H1 (cell line): Measurements from ENCODE around the gene SRPRB. TPM values are rescaled to one million over a fixed set of nuclear protein-coding genes. Genes with fewer than 3 reads are reported as not detected.
A peak's percentile ranks its signal among the peaks of the same experiment; 100 is the strongest.

Source experiments
- CTCF ChIA-PET: fragments of 300-600 bp; sonication (Branson Sonifier 250); formaldehyde crosslinking; loops from one replicate; lab custom pipeline; 2021; ENCODE audit not compliant: partially characterized antibody; lab: Charles Lee
- POLR2A ChIA-PET: fragments of 300-600 bp; sonication (Branson Sonifier 250); formaldehyde crosslinking; loops from one replicate; lab custom pipeline; 2021; ENCODE audit warnings: inconsistent platforms; ENCODE audit not compliant: partially characterized antibody; lab: Charles Lee
- DNase-seq, 2 experiments: peaks; one replicate each; pipeline versions ENCODE4 v3.0.0 to v3.0.0-alpha.2; 2010 to 2022; ENCODE audit warnings: low spot score in 2 of 2, low read depth in 1 of 2, mixed read lengths in 1 of 2
- FAIRE-seq: peaks from 2 replicates; lab custom pipeline; 2011; peaks lifted over from hg19 to GRCh38; lab: Jason Lieb, UNC
- H2AFZ ChIP-seq: 2 replicates; pipeline ENCODE4 v1.8.1; 2012; ENCODE audit warnings: low read length, inconsistent platforms
- H2AK5ac ChIP-seq: 2 replicates; pipeline ENCODE4 v1.6.1; 2013; ENCODE audit warnings: low read depth, low read length
- H2BK120ac ChIP-seq: replicated peaks from 2 replicates; pipeline ENCODE3; 2013; ENCODE audit warnings: low read depth, low read length, inconsistent platforms
- H2BK12ac ChIP-seq: 2 replicates; pipeline ENCODE4 v1.6.1; 2013; ENCODE audit warnings: low read depth, low read length
- H2BK15ac ChIP-seq: 2 replicates; pipeline ENCODE4 v1.6.1; 2013; ENCODE audit warnings: low read length
- H2BK20ac ChIP-seq: 2 replicates; pipeline ENCODE4 v1.6.1; 2013; ENCODE audit warnings: low read length
- H2BK5ac ChIP-seq: 2 replicates; pipeline ENCODE4 v1.6.1; 2013; ENCODE audit warnings: low read depth, low read length
- H3K14ac ChIP-seq: 2 replicates; pipeline ENCODE4 v1.6.1; 2013; ENCODE audit warnings: inconsistent platforms; ENCODE audit not compliant: insufficient read length
- H3K18ac ChIP-seq: 2 replicates; pipeline ENCODE4 v1.6.1; 2013; ENCODE audit warnings: low read length; ENCODE audit errors: extremely low read depth
- H3K23ac ChIP-seq: 2 replicates; pipeline ENCODE4 v1.6.1; 2013; ENCODE audit warnings: inconsistent platforms; ENCODE audit not compliant: insufficient read length
- H3K23me2 ChIP-seq: 2 replicates; pipeline ENCODE4 v1.6.1; 2013; ENCODE audit warnings: low read depth, low read length
- H3K27ac ChIP-seq: 2 replicates; pipeline ENCODE4 v1.6.1; 2011; ENCODE audit warnings: low read depth, low read length, inconsistent platforms
- H3K27me3 ChIP-seq, 4 experiments: replicated peaks in 1 of 4; 1 replicate in 1 of 4; 2 replicates in 3 of 4; pipeline versions ENCODE4 v1.6.1 to v1.8.1; 2011 to 2013; ENCODE audit warnings: low read length in 3 of 4, mild to moderate bottlenecking in 3 of 4, inconsistent platforms in 2 of 4, mixed read lengths in 2 of 4, moderate library complexity in 1 of 4; ENCODE audit not compliant: control insufficient read depth in 3 of 4, insufficient read depth in 3 of 4; ENCODE audit errors: extremely low read depth in 1 of 4
- H3K36me3 ChIP-seq, 4 experiments: 2 replicates each; pipeline versions ENCODE4 v1.6.1 to v1.8.1; 2011 to 2013; ENCODE audit warnings: mild to moderate bottlenecking in 4 of 4, low read length in 3 of 4, moderate library complexity in 2 of 4, control low read depth in 1 of 4, inconsistent platforms in 1 of 4; ENCODE audit not compliant: insufficient read depth in 4 of 4, control insufficient read depth in 2 of 4
- H3K4ac ChIP-seq: replicated peaks from 2 replicates; pipeline ENCODE3; 2013; ENCODE audit warnings: low read length, low read depth, mixed read lengths, inconsistent platforms; ENCODE audit not compliant: insufficient read length
- H3K4me1 ChIP-seq, 4 experiments: replicated peaks in 1 of 4; 1 replicate in 1 of 4; 2 replicates in 3 of 4; pipeline versions ENCODE4 v1.6.1 to v1.8.1; 2011 to 2013; ENCODE audit warnings: low read length in 3 of 4, inconsistent platforms in 2 of 4, mixed read lengths in 1 of 4; ENCODE audit not compliant: insufficient read depth in 4 of 4, control insufficient read depth in 3 of 4
- H3K4me2 ChIP-seq, 2 experiments: 2 replicates each; pipeline versions ENCODE4 v1.6.1 to v1.8.1; 2011 to 2013; ENCODE audit warnings: low read depth in 2 of 2, low read length in 2 of 2, control low read depth in 1 of 2, inconsistent platforms in 1 of 2, mild to moderate bottlenecking in 1 of 2; ENCODE audit not compliant: insufficient read depth in 1 of 2
- H3K4me3 ChIP-seq, 4 experiments: fragments of 200-600, 300-600 bp in 1 of 4; sonication (generic), shearing (Covaris generic), sonication (Bioruptor Twin) in 1 of 4; 2 replicates each; pipeline versions ENCODE4 v1.5.1 to v1.8.1; 2011 to 2016; ENCODE audit warnings: low read length in 4 of 4, low read depth in 3 of 4, control low read depth in 2 of 4, inconsistent platforms in 2 of 4, mild to moderate bottlenecking in 2 of 4, mixed read lengths in 1 of 4, moderate library complexity in 1 of 4; ENCODE audit not compliant: insufficient read depth in 2 of 4; ENCODE audit errors: extremely low read depth in 1 of 4
- H3K56ac ChIP-seq: replicated peaks from 2 replicates; pipeline ENCODE3; 2013; ENCODE audit warnings: low read depth, mild to moderate bottlenecking, mixed read lengths, low read length, inconsistent platforms; ENCODE audit not compliant: insufficient read length
- H3K79me1 ChIP-seq: 2 replicates; pipeline ENCODE4 v1.6.1; 2013; ENCODE audit warnings: low read depth, low read length, control low read depth
- H3K79me2 ChIP-seq, 2 experiments: 2 replicates each; pipeline versions ENCODE4 v1.6.1 to v1.8.1; 2012 to 2013; ENCODE audit warnings: low read length in 2 of 2, mild to moderate bottlenecking in 2 of 2, inconsistent platforms in 1 of 2; ENCODE audit not compliant: insufficient read depth in 2 of 2, control insufficient read depth in 1 of 2
- H3K9ac ChIP-seq, 4 experiments: replicated peaks in 1 of 4; 1 replicate in 1 of 4; 2 replicates in 3 of 4; pipeline versions ENCODE4 v1.6.1 to v1.8.1; 2011 to 2013; ENCODE audit warnings: low read depth in 3 of 4, low read length in 3 of 4, control low read depth in 2 of 4, mild to moderate bottlenecking in 2 of 4, moderate library complexity in 2 of 4, inconsistent platforms in 1 of 4; ENCODE audit errors: extremely low read depth in 1 of 4
- H3K9me3 ChIP-seq, 2 experiments: 2 replicates each; pipeline versions ENCODE4 v1.6.1 to v1.8.1; 2012 to 2013; ENCODE audit warnings: mild to moderate bottlenecking in 2 of 2, moderate library complexity in 2 of 2, control low read depth in 1 of 2, inconsistent platforms in 1 of 2, low read depth in 1 of 2, low read length in 1 of 2, mixed read lengths in 1 of 2; ENCODE audit not compliant: insufficient read depth in 2 of 2
- H4K20me1 ChIP-seq, 2 experiments: replicated peaks in 1 of 2; 2 replicates each; pipeline versions ENCODE3 to v1.8.1; 2011 to 2013; ENCODE audit warnings: inconsistent platforms in 2 of 2, low read length in 2 of 2, mild to moderate bottlenecking in 1 of 2; ENCODE audit not compliant: insufficient read depth in 2 of 2, control insufficient read depth in 1 of 2
- H4K5ac ChIP-seq: 2 replicates; pipeline ENCODE4 v1.6.1; 2013; ENCODE audit warnings: low read length, low read depth, mixed read lengths, inconsistent platforms; ENCODE audit not compliant: insufficient read length
- H4K8ac ChIP-seq: 2 replicates; pipeline ENCODE4 v1.8.0; 2013; ENCODE audit warnings: mild to moderate bottlenecking, moderate library complexity, low read length, inconsistent platforms; ENCODE audit not compliant: insufficient read depth; ENCODE audit errors: extremely low read depth
- H4K91ac ChIP-seq: replicated peaks from 2 replicates; pipeline ENCODE3; 2013; ENCODE audit warnings: low read length, mixed read lengths, inconsistent platforms; ENCODE audit not compliant: insufficient read length
- ATF2 ChIP-seq: IDR thresholded peaks from 2 replicates; pipeline ENCODE4 v1.6.1; 2012; ENCODE audit warnings: low read length, inconsistent platforms
- BACH1 ChIP-seq: IDR thresholded peaks from 2 replicates; pipeline ENCODE4 v1.6.1; 2012; ENCODE audit warnings: low read length, improper control_type of control experiment
- CBX8 ChIP-seq: fragments of 300-800, 300-1000 bp; sonication (generic); IDR thresholded peaks from 2 replicates; pipeline ENCODE4 v1.7.1; 2016; ENCODE audit warnings: low read depth, low read length, borderline replicate concordance
- CEBPB ChIP-seq: IDR thresholded peaks from 2 replicates; pipeline ENCODE4 v1.6.1; 2012; ENCODE audit warnings: low read depth, low read length
- FOSL1 ChIP-seq: IDR thresholded peaks from 2 replicates; pipeline ENCODE4 v1.6.1; 2011; ENCODE audit warnings: mild to moderate bottlenecking, low read depth, low read length, moderate library complexity; ENCODE audit not compliant: insufficient read depth
- KDM1A ChIP-seq: fragments of 200-600, 300-600 bp; sonication (generic); IDR thresholded peaks from 2 replicates; pipeline ENCODE4 v1.7.1; 2016; ENCODE audit warnings: mild to moderate bottlenecking, low read length, borderline replicate concordance
- NANOG ChIP-seq: IDR thresholded peaks from 2 replicates; pipeline ENCODE4 v1.6.1; 2011; ENCODE audit warnings: low read length, low read depth, mild to moderate bottlenecking, inconsistent platforms; ENCODE audit not compliant: insufficient read depth, poor library complexity, severe bottlenecking
- NRF1 ChIP-seq: IDR thresholded peaks from 2 replicates; pipeline ENCODE4 v1.6.1; 2011; ENCODE audit warnings: mild to moderate bottlenecking, low read depth, low read length, improper control_type of control experiment
- YY1 ChIP-seq: IDR thresholded peaks from 2 replicates; pipeline ENCODE4 v1.6.1; 2011; ENCODE audit warnings: low read depth, mild to moderate bottlenecking, low read length
- ZNF274 ChIP-seq: IDR thresholded peaks from 2 replicates; pipeline ENCODE4 v1.7.0; 2012; ENCODE audit warnings: low read length, borderline replicate concordance; ENCODE audit errors: extremely low read depth
- WGBS, 2 experiments: shearing (Covaris generic) in 1 of 2; methylation state at CpG; one replicate each; pipeline versions ENCODE4 v1.1.6 to v1.1.7; 2013 to 2015; ENCODE audit warnings: low lambda C conversion rate in 2 of 2, mixed read lengths in 2 of 2, inconsistent platforms in 1 of 2, low coverage in 1 of 2, missing lambda C conversion rate in 1 of 2; ENCODE audit not compliant: insufficient replicate concordance in 2 of 2, insufficient coverage in 1 of 2, insufficient read length in 1 of 2; ENCODE audit errors: extremely low coverage in 1 of 2, missing lambda C conversion rate in 1 of 2; 5-methylcytosine and 5-hydroxymethylcytosine counted together
- polyA plus RNA-seq, 7 experiments: library from polyadenylated mRNA; depleted of rRNA in 3 of 7; stranded (reverse) in 5 of 7; unstranded in 2 of 7; fragments of >200 nt in 5 of 7; fragments of 200-250 nt in 2 of 7; gene quantifications; 1 replicate in 5 of 7; 2 replicates in 1 of 7; 4 replicates in 1 of 7; pipeline versions ENCODE4 v1.2.1 to v1.2.3, GENCODE V29; 2011 to 2013; ENCODE audit warnings: missing spikeins in 2 of 7, mixed read lengths in 2 of 7
- total RNA-seq: library from RNA; stranded (reverse); fragmentation: NEBNext Ultra II Directional; extraction: Animal tissue kit (Norgen Biotek cat#: 25700); gene quantifications from 2 replicates; pipeline ENCODE4 v1.2.1, GENCODE V29; 2021

The SRPRB gene
- total and polyA plus RNA-seq, 2 of the 8 experiments (the other 6 are each of a cell fraction or from before 2014, with no cell fraction given), result 15.9 to 49.8 TPM

- no peaks in the 10 kb centered on the region; a peak in 3 of 8 replicates for H3K36me3 ChIP-seq
- no peak overlapping the region for H4K8ac ChIP-seq
- no peak overlapping the region for H2AFZ ChIP-seq
- FAIRE-seq (no peak), DNase-seq (peak in 1 of 2 experiments; percentile 23)
- H2BK20ac ChIP-seq, result no peak overlapping the region
- peaks cover 4% of the 10 kb centered on the region; the same call in 1 of the 2 replicates for H3K23me2 ChIP-seq
- H2AK5ac ChIP-seq, result no peak overlapping the region
- no peak overlapping the region for H4K91ac ChIP-seq
- H3K27me3 ChIP-seq, result no peaks in the 10 kb centered on the region
- no peaks in the 10 kb centered on the region for H3K79me1 ChIP-seq
- H2BK12ac ChIP-seq, result no peak overlapping the region
- H3K4me3 ChIP-seq, result no peak overlapping the region
- no peaks in the 10 kb centered on the region for H3K4me1 ChIP-seq
- no peak for TF ChIP-seq NRF1
- no peak for TF ChIP-seq BACH1
- no peak for TF ChIP-seq YY1
- no peak for TF ChIP-seq CBX8
- TF ChIP-seq CEBPB, result no peak
- no peak for TF ChIP-seq FOSL1
- no peak for TF ChIP-seq ATF2
- no peak for TF ChIP-seq KDM1A
- no peak for TF ChIP-seq ZNF274
- no peak for TF ChIP-seq NANOG
- H3K27ac ChIP-seq, result no peak overlapping the region
- H3K79me2 ChIP-seq, result no peaks in the 10 kb centered on the region
- H3K9me3 ChIP-seq, result no peaks in the 10 kb centered on the region
- ChIA-PET POLR2A (interaction anchor here (0.6 to 1.2 kb wide), 3 partner anchors 10 to 192 kb away, joined by 4 read pairs; no protein-coding TSS in a partner anchor), CTCF (interaction anchor here (0.6 to 7.9 kb wide), 21 partner anchors 8 to 281 kb away, joined by 3 to 75 read pairs (median 5); no protein-coding TSS in a partner anchor)
- no peak overlapping the region for H3K9ac ChIP-seq
- no peak overlapping the region for H3K4ac ChIP-seq
- no peak overlapping the region for H3K23ac ChIP-seq
- peaks cover 0 to 1% of the 10 kb centered on the region in 2 experiments for H4K20me1 ChIP-seq
- H4K5ac ChIP-seq, result no peak overlapping the region
- H3K18ac ChIP-seq, result no peak overlapping the region
- no peak overlapping the region for H3K56ac ChIP-seq
- H3K14ac ChIP-seq, result no peak overlapping the region
- no peak overlapping the region for H2BK15ac ChIP-seq
- 97% methylated on average over 5 of the region's 5 CpGs; no CpG with 5 or more reads in 1 of the 2 experiments for WGBS, 2 experiments
- H2BK120ac ChIP-seq, result no peak overlapping the region
- no peak overlapping the region for H3K4me2 ChIP-seq
- H2BK5ac ChIP-seq, result no peak overlapping the region
Observed at GRCh38 chr3:133833267-133833666, 27.7 kb downstream of the SRPRB start.
